GM19351 (cell line): Measurements from ENCODE around the gene ENTPD7.

Experiments
- ATAC-seq: cut with Tn5 transposase; IDR thresholded peaks from one replicate; pipeline ENCODE4 v1.9.1; 2021; ENCODE audit warnings: mild to moderate bottlenecking, moderate library complexity; ENCODE audit not compliant: unreplicated experiment

ENTPD7 gene

GRCh38 chr10:99633832-99634231 lies 25.5 kb upstream of the ENTPD7 start:
- ATAC-seq, result no peak

- ATAC-seq, result no peak
Measured at GRCh38 chr10:99647601-99648151, 11.6 kb upstream of the ENTPD7 start.

- ATAC-seq, result no peak
Measured at GRCh38 chr10:99648717-99649116, 10.6 kb upstream of the ENTPD7 start.

- ATAC-seq, result no peak
Measured at GRCh38 chr10:99652800-99653390, 6.4 kb upstream of the ENTPD7 start.

- ATAC-seq, result no peak
Measured at GRCh38 chr10:99654390-99655175, 4.7 kb upstream of the ENTPD7 start.

GRCh38 chr10:99656199-99657064 lies 2.9 kb upstream of the ENTPD7 start:
- ATAC-seq, result no peak

GRCh38 chr10:99658622-99659030 lies 683 bp upstream of the ENTPD7 start:
- ATAC-seq, result no peak

GRCh38 chr10:99659868-99660366 lies 608 bp downstream of the ENTPD7 start:
- no peak for ATAC-seq

- ATAC-seq, result no peak
Measured at GRCh38 chr10:99660662-99661376, 1.5 kb downstream of the ENTPD7 start.

GRCh38 chr10:99661377-99661763 lies 2.1 kb downstream of the ENTPD7 start:
- ATAC-seq, result no peak

GRCh38 chr10:99665304-99665703 lies 6.0 kb downstream of the ENTPD7 start:
- ATAC-seq, result no peak

GRCh38 chr10:99667108-99667751 lies 7.9 kb downstream of the ENTPD7 start:
- ATAC-seq, result no peak

- ATAC-seq, result no peak
Measured at GRCh38 chr10:99671386-99671785, 12.1 kb downstream of the ENTPD7 start.

- ATAC-seq, result no peak
Measured at GRCh38 chr10:99672884-99673283, 13.6 kb downstream of the ENTPD7 start.

GRCh38 chr10:99673492-99673891 lies 14.2 kb downstream of the ENTPD7 start:
- no peak for ATAC-seq

- no peak for ATAC-seq
Measured at GRCh38 chr10:99674762-99675161, 15.5 kb downstream of the ENTPD7 start.

- ATAC-seq, result no peak
Measured at GRCh38 chr10:99676426-99676825, 17.1 kb downstream of the ENTPD7 start.

GRCh38 chr10:99676895-99677294 lies 17.6 kb downstream of the ENTPD7 start:
- no peak for ATAC-seq

GRCh38 chr10:99678921-99679320 lies 19.6 kb downstream of the ENTPD7 start:
- no peak for ATAC-seq

- no peak for ATAC-seq
Measured at GRCh38 chr10:99681553-99681952, 22.2 kb downstream of the ENTPD7 start.
